Body of pancreas (tissue), 4 donors: ENCODE data around the gene RAMP3. TPM values are rescaled to one million over a fixed set of nuclear protein-coding genes. Genes with fewer than 3 reads are reported as not detected.

Experiments used
- ATAC-seq: fragments of 150-250 bp; one replicate; pipeline ENCODE4 v1.9.1; 2016
- DNase-seq, 4 donors: peaks; one replicate each; pipeline ENCODE4 v3.0.0-alpha.2; 2019
- H3K27ac ChIP-seq, 4 donors: fragments of 200-600 bp; sonication (generic); 1 replicate in 3 of 4; 2 replicates in 1 of 4; pipeline versions ENCODE4 v1.5.1 to v1.6.1; 2016 to 2019; ENCODE audit warnings: mild to moderate bottlenecking in 1 of 4, mixed read lengths in 1 of 4, moderate library complexity in 1 of 4
- H3K27me3 ChIP-seq, 2 donors: fragments of 200-600 bp; sonication (generic); one replicate each; pipeline ENCODE4 v1.6.0; 2016; ENCODE audit warnings: mild to moderate bottlenecking in 1 of 2
- H3K36me3 ChIP-seq, 2 donors: fragments of 200-600 bp; sonication (generic); replicated peaks in 1 of 2; 2 replicates each; pipeline ENCODE4 v1.5.1; 2016; ENCODE audit warnings: low read depth in 2 of 2; ENCODE audit not compliant: insufficient read depth in 1 of 2
- H3K4me1 ChIP-seq: fragments of 200-600 bp; sonication (generic); one replicate; pipeline ENCODE4 v1.6.0; 2016
- H3K4me3 ChIP-seq, 2 donors: fragments of 200-600 bp; sonication (generic); 1 replicate in 1 of 2; 2 replicates in 1 of 2; pipeline ENCODE4 v1.5.1; 2016 to 2019
- H3K9me3 ChIP-seq, 3 donors: fragments of 200-600 bp; sonication (generic); 1 replicate in 2 of 3; 2 replicates in 1 of 3; pipeline ENCODE4 v1.5.1; 2016
- CTCF ChIP-seq, 7 experiments: fragments of 450-650 bp in 4 of 7; fragments of 200-600 bp in 3 of 7; sonication (generic) in 3 of 7; IDR thresholded peaks; one replicate each; pipeline ENCODE4 v1.5.1; 2016 to 2019; ENCODE audit warnings: antibody characterized with exemption in 7 of 7
- POLR2A ChIP-seq, 3 donors: fragments of 450-650 bp; IDR thresholded peaks; one replicate each; pipeline ENCODE4 v1.6.1; 2016; ENCODE audit warnings: antibody characterized with exemption in 3 of 3, mild to moderate bottlenecking in 2 of 3
- WGBS, 2 donors: methylation state at CpG; one replicate each; pipeline ENCODE4 v1.1.5; 2017; 5-methylcytosine and 5-hydroxymethylcytosine counted together
- intact Hi-C: fragments of 100-400 bp; cut with DNase I; formaldehyde crosslinking; loops from one replicate; pipeline ENCODE4 v1.15.1; 2023
- total RNA-seq, 2 donors: library from RNA; depleted of rRNA; stranded (reverse); fragments of >200 nt; gene quantifications; one replicate each; pipeline ENCODE4 v1.1.0, GENCODE V29; 2016

RAMP3 gene
- total RNA-seq, 2 donors from 2014 or later: 14.0 to 23.1 TPM

- Histone ChIP-seq H3K4me1 (no peaks in the 10 kb centered on the region), H3K27ac (no peak overlapping the region), H3K27me3 (no peaks in the 10 kb centered on the region), H3K9me3 (no peaks in the 10 kb centered on the region), H3K4me3 (no peak overlapping the region), H3K36me3 (no peaks in the 10 kb centered on the region)
- TF ChIP-seq POLR2A (IDR thresholded peaks at IDR 0.05): no peak
- ATAC-seq (no peak), DNase-seq (peak in 1 of 4 donors; percentile 2)
- 0 to 86% methylated on average over 1 of the region's 1 CpG for WGBS, 2 donors
- intact Hi-C loops: no loop called here
These were observed 14.4 kb downstream of the RAMP3 start for GRCh38 chr7:45171946-45172345.

GRCh38 chr7:45173596-45174327 is 16.2 kb downstream of the RAMP3 start:
- H3K4me3 ChIP-seq: no peak overlapping the region
- intact Hi-C loops: no loop called here
- H3K27me3 ChIP-seq: no peaks in the 10 kb centered on the region
- ATAC-seq (no peak), DNase-seq (peak in 1 of 4 donors; percentile 6)
- TF ChIP-seq CTCF (IDR thresholded peaks at IDR 0.05): no peak
- H3K9me3 ChIP-seq: no peaks in the 10 kb centered on the region
- WGBS, 2 donors: 63 to 82% methylated on average over 6 of the region's 6 CpGs
- H3K4me1 ChIP-seq: no peaks in the 10 kb centered on the region
- H3K36me3 ChIP-seq: no peaks in the 10 kb centered on the region
- no peak overlapping the region for H3K27ac ChIP-seq

- no peaks in the 10 kb centered on the region for H3K4me1 ChIP-seq
- intact Hi-C loops: no loop called here
- TF ChIP-seq POLR2A (IDR thresholded peaks at IDR 0.05): no peak
- no peaks in the 10 kb centered on the region for H3K36me3 ChIP-seq
- no peaks in the 10 kb centered on the region for H3K9me3 ChIP-seq
- ATAC-seq: no peak
- peak in 1 of 4 donors; percentile 5 for DNase-seq
- WGBS, 2 donors: 85 to 92% methylated on average over 4 of the region's 4 CpGs
- H3K4me3 ChIP-seq: no peak overlapping the region
- H3K27ac ChIP-seq: no peak overlapping the region
- H3K27me3 ChIP-seq: no peaks in the 10 kb centered on the region
These were observed 16.7 kb downstream of the RAMP3 start for GRCh38 chr7:45174328-45174610.

- WGBS, 2 donors: 37 to 62% methylated on average over 3 to 4 of the region's 4 CpGs
- H3K27me3 ChIP-seq: no peaks in the 10 kb centered on the region
- H3K36me3 ChIP-seq: no peaks in the 10 kb centered on the region
- no peaks in the 10 kb centered on the region for H3K9me3 ChIP-seq
- no peak for TF ChIP-seq POLR2A (IDR thresholded peaks at IDR 0.05)
- no peak for TF ChIP-seq CTCF (IDR thresholded peaks at IDR 0.05)
- H3K27ac ChIP-seq: no peak overlapping the region
- DNase-seq (peak in 1 of 4 donors; percentile 2), ATAC-seq (no peak)
- intact Hi-C loops: no loop called here
- H3K4me3 ChIP-seq: no peak overlapping the region
- no peaks in the 10 kb centered on the region for H3K4me1 ChIP-seq
These were observed 17.6 kb downstream of the RAMP3 start for GRCh38 chr7:45174966-45175765.

GRCh38 chr7:45176091-45176490 is 18.5 kb downstream of the RAMP3 start:
- Histone ChIP-seq H3K27me3 (no peaks in the 10 kb centered on the region), H3K4me1 (no peaks in the 10 kb centered on the region), H3K9me3 (no peaks in the 10 kb centered on the region), H3K36me3 (no peaks in the 10 kb centered on the region), H3K4me3 (no peak overlapping the region), H3K27ac (no peak overlapping the region)
- intact Hi-C loops: no loop called here
- TF ChIP-seq CTCF (IDR thresholded peaks at IDR 0.05): no peak
- TF ChIP-seq POLR2A (IDR thresholded peaks at IDR 0.05): no peak
- WGBS, 2 donors: 64 to 78% methylated on average over 5 of the region's 5 CpGs
- no peak for DNase-seq
- ATAC-seq: no peak
